HG03175 (cell line): ENCODE data around the gene FGF18.

Experiments used
- ATAC-seq: cut with Tn5 transposase; IDR thresholded peaks from one replicate; pipeline ENCODE4 v1.9.1; 2021; ENCODE audit warnings: mild to moderate bottlenecking, moderate library complexity; ENCODE audit not compliant: unreplicated experiment

FGF18 gene

DNA sequence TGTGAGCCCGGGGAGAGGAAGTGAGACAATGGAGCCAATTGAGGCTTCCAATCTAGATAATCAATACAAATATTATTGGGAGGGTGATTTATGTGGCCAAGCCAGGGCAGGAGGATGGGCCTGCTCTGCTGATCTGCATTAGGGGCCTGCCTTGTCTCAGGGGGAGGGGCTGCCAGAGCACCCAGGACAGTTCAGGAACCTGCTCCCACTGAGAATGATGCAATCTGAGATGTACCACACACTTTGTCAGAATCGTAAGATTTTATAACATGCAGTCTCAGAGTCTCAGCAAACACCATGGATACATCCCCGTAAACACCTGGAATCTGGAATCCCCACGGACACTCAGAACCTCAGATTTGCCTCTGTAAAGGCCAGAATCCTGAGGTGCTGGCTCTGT, 19.3 kb downstream of the FGF18 start:
- no peak for ATAC-seq

GRCh38 chr5:171441246-171441791, 21.9 kb downstream of the FGF18 start:
- ATAC-seq = no peak

DNA sequence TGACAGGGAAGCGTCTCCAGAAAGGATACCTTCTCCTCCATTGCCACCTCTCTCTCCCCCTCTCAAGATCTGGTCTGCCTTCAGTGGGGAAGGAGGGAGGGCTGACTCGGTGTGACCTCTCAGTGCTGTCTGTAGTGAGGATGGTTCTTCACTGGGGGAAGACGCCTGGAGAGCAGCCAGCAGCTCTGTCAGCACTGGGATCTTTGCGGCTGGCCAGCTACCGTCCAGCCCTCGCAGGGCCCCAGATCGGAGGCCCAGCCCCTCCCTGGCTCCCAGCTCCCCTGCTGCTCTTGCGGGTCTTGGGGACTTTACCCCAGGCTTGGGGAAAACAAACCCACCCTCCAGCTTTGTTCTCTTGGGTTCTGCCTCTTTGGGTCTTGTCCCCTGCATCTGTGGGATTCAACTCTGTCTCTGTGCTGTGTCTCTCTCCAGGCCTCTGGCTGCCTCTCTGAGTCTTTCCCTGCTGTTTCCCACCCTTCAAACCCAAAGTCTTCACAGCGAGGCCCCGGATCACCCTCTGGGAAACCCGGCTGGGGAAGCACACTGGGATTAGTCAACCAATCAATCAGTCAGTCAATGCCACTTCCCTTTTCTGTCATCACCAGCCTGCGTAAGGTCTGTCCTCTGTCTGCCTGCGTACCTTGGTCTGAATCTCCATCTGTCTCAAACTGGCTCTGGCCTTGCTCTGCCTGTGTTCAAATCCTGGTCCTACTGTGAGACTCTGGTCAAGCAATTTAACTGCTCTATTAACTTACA, 23.0 kb downstream of the FGF18 start:
- ATAC-seq = no peak

GRCh38 chr5:171444582-171444981, 25.1 kb downstream of the FGF18 start:
- ATAC-seq = no peak

DNA sequence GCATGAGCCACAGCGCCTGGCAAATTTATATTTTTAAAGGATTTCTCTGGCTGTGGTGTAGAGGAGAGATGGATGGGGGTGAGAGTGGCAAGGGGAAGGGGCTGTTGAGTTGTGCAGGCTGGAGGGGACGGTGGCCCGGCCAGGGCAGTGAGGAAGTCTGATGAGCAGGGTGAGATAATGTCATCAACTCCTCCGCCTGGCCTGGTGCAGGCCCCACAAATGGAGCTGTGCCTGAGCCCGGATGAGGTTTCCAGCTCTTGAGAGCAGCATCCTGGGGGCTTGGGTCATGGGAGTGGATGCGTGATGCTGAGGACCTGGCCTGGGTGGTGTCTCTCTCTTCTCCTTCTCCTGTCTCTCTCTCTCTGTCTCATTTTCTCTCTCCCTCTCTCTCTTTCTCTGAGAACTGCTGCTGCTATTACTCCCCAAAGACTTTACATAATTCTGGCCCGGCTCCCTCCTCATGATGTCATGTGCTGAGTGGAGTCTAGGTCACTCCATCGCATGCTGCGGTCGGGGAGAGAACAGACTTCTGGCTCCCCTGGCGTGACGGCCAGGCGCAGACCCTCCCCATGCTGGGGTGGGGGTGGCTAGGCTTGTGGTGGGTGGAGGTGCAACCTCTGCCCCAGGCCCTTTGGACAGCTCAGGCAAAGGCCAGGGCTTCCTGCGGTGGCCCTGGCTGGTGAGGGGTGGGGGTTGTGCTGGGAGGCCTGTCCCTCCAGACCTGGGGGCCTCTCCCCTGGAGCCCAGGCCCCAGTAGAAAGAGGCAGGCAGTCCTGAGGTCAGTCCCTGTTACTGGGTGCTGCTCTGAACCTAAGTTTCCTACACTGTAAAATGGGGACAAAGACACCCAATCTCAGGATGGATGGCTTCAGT, 26.4 kb downstream of the FGF18 start:
- ATAC-seq = no peak

DNA sequence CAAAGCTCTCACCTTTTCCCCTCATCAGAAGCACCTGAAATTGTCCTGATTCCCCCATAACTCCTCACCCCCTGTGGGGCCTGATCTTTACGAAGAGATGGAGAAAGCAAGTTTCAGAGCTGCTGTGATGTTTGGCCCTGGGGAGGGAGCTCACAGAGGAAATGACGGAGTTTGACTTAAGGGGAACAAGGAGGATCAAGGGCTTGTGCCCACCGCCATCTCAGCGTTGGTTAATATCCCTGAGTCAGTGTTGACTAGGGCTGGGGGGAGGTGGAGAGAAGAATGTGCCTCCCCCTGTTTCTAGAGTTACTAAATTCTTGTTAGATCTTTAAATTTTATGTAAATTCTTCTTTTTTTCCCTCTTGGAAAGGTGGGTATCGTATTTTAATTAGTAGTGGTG, 27.8 kb downstream of the FGF18 start:
- ATAC-seq = no peak

GRCh38 chr5:171449426-171449825, 30.0 kb downstream of the FGF18 start:
- no peak for ATAC-seq

GRCh38 chr5:171450423-171451331, 31.2 kb downstream of the FGF18 start:
- no peak for ATAC-seq

DNA sequence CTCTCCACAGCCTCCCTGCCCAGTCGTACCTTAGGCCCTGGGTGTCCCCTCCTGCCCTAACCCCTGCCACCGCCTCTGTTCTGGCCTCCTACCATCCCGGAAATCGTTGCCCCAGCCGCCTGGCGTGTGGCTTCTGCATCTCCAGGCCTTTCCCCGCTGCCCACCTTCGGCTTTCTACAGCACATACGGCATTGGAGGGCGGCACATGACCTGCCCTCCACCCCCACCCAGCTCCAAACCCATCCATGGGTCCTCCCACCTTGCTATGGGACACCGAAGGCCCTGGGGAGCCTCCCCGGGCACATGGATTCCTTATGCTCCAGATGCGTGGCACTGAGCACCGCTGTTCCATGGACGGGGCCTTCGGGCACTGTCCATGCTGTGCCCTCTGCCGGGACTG, 32.0 kb downstream of the FGF18 start:
- no peak for ATAC-seq

DNA sequence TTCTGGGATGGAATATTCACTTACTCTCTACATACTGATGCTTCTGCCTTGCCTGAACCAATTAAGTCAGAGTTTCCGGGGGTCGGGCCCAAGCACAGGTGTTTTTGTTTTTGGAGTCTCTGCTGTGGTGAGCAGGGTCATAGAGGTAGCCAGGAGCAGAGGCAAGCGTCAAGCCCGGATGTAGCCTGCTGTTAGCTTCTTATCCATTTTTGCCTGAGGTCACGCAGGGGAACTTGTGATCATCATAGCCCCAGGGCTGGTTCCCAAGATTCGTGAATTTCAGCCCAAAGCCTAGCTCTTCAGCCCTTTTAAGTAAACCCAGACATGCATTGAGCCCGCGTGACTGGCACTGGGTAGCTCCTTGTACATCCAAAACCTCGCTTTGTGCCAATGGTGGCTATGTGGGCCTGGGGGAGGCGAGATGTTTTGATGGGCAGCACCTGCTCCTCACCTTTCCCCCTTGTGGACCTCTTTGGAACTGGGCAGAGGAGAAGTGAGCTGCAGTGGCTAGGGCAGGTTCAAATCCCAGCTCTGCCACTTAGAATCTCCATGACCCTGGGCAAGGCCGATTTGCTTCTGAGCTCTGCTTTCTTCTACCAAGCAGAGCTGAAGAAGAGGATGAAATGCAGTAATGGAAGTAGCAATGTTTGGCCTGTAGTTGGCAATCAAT, 33.7 kb downstream of the FGF18 start:
- no peak for ATAC-seq

- ATAC-seq = no peak
Measured at GRCh38 chr5:171453988-171454387, 34.5 kb downstream of the FGF18 start.

DNA sequence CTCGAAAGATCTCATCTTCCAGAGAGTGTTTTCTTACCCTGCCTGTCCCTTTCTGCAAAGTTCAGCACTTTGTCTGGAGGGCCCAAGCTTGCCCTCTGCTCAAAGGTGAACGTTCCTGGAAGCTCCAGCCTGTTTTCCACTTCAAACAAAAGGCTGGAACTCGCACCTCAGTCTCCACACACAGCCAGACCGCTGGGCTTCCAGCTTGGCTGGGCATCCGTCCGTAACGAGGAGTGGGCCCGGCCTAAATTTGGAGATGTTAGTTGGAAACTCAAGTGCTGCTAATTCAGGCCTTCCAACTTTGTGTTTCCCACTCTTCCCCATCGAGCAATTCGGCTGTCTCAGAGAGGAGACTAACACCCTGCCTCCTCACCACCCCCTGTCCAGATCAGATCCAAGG, 35.1 kb downstream of the FGF18 start:
- no peak for ATAC-seq

GRCh38 chr5:171455522-171455921, 36.1 kb downstream of the FGF18 start:
- no peak for ATAC-seq

- ATAC-seq = no peak
Measured at GRCh38 chr5:171457208-171457981, 37.9 kb downstream of the FGF18 start.

DNA sequence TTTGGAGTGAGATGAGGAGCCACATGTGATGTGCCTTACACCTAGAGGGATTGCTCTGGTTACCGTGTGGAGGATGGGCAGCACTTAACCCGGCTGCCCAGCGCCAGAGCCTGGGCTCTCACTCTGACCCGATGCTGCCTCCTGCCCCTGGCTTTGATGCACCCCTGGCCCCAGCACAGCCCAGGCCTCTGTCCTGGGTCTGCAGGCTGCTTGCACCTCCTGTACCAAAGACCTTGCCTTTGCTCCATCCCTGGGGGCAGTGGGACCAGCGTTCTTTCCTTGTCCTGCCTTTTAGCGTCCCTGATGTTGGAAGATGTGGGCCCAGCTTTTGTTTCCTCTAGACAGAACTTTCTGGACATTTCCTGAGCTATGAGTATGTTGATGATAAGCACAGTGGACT, 40.4 kb downstream of the FGF18 start:
- no peak for ATAC-seq

DNA sequence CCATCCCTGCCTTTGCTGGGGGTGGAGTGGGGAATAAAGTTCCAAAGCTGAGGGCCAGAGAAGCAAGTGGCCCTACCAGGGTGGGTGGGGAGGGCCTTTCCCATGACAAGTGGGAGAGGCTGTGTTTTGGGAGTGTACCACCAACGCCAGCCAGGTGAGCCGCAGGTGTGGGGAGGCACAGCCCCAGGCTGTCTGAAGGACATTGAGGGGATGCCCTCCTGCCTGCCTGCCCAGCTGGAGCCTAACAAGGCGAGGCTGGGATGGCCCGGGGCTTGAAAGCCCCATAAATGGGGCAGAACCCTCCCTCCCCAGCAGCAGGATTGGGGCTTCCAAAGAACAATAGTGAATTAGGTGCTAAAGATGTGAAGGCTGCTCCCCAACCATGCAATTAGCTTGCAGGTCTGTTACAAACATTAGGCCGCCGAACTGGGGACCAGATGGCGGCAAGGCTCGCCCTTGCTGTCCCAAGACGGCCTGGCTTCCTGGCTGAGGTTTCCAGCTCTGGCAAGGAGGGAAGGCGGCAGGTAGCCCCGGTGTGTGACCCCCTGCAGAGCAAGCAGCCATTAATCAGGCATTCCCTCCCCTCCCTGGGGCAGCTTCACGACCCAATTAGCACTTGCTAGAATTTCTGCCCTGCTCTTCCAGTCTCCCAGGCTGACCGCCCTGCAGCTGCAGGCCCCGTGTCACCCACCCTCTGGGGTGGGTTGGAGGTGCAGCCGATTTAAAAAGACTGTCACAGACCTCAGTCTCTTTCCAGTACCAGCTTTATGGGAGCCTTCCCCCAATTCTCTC, 42.9 kb downstream of the FGF18 start:
- no peak for ATAC-seq

DNA sequence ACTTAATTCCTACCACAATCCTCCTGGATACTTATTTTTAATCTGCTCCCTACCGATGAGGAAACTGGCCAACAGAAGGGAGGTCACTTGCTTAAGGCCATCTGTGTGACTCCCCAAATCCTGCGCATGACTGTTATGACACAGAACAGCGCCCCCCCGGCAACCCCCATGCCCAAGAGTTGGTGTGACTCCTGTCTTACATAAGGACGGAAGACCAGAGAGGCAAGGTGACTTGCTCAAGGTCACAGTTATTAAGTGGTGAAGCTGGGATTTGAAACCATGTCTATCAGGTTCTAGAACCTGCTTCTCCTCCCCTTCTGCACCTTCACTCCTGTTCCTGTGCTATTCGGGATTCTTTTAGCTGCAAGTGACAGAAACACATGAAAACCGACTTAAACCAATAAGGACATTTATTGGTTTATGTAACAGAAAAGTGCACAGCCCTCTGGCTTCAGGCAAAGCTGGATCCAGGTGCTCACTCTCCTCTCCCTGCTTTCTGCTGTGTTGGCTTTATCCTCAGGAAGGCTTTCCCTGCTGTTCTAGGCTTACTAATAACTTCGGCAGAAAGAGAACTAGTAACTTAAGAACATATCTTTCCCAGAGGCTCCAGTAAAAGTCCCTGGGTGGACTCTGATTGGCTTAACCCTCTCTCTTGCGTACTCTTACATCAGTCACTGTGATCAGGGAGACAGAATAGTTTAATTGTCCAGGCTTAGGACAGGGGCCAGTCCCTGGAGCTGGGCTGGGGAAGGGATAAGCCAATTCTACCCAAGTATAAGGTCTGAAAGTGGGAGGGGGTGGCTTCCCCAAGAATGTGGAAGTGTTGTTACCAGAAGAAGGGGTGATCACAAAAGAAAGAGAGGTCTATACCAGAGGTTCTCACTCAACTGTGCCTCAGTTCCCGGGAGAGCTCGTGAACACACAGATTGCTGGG, 43.7 kb downstream of the FGF18 start:
- no peak for ATAC-seq

GRCh38 chr5:171463862-171464229, 44.4 kb downstream of the FGF18 start:
- ATAC-seq = no peak
